HG03097 (cell line): ENCODE results near the gene S1PR3.

Experiments used
- ATAC-seq: cut with Tn5 transposase; IDR thresholded peaks from one replicate; pipeline ENCODE4 v1.9.1; 2021; ENCODE audit not compliant: unreplicated experiment, low FRiP score

S1PR3 gene

GRCh38 chr9:89006267-89006666 lies 15.0 kb downstream of the S1PR3 start:
- no peak for ATAC-seq

GRCh38 chr9:89006996-89007967 lies 16.0 kb downstream of the S1PR3 start:
- ATAC-seq: no peak

GRCh38 chr9:89008055-89008743 lies 16.9 kb downstream of the S1PR3 start:
- no peak for ATAC-seq

GRCh38 chr9:89008744-89009545 lies 17.7 kb downstream of the S1PR3 start:
- no peak for ATAC-seq

GRCh38 chr9:89009546-89009840 lies 18.2 kb downstream of the S1PR3 start:
- no peak for ATAC-seq

- no peak for ATAC-seq
These were observed 18.8 kb downstream of the S1PR3 start for GRCh38 chr9:89010056-89010455.

GRCh38 chr9:89010526-89011111 lies 19.4 kb downstream of the S1PR3 start:
- ATAC-seq: no peak

GRCh38 chr9:89011683-89012082 lies 20.4 kb downstream of the S1PR3 start:
- ATAC-seq: no peak

- ATAC-seq: no peak
These were observed 21.2 kb downstream of the S1PR3 start for GRCh38 chr9:89012294-89013042.

- no peak for ATAC-seq
These were observed 22.4 kb downstream of the S1PR3 start for GRCh38 chr9:89013660-89014059.

GRCh38 chr9:89014153-89014552 lies 22.9 kb downstream of the S1PR3 start:
- ATAC-seq: no peak

- no peak for ATAC-seq
These were observed 24.1 kb downstream of the S1PR3 start for GRCh38 chr9:89015336-89015735.

GRCh38 chr9:89020754-89021153 lies 29.5 kb downstream of the S1PR3 start:
- ATAC-seq: no peak

- no peak for ATAC-seq
These were observed 30.0 kb downstream of the S1PR3 start for GRCh38 chr9:89021154-89021803.

GRCh38 chr9:89022001-89022759 lies 30.9 kb downstream of the S1PR3 start:
- no peak for ATAC-seq

- no peak for ATAC-seq
These were observed 31.6 kb downstream of the S1PR3 start for GRCh38 chr9:89022902-89023301.

GRCh38 chr9:89023740-89024139 lies 32.5 kb downstream of the S1PR3 start:
- ATAC-seq: no peak

GRCh38 chr9:89024727-89025126 lies 33.5 kb downstream of the S1PR3 start:
- ATAC-seq: no peak

GRCh38 chr9:89025553-89025952 lies 34.3 kb downstream of the S1PR3 start:
- ATAC-seq: no peak
